HuH-7 (cell line): Measurements from ENCODE around the gene SREBF1.
"Not testable (repeated sequence)": the region's sequence is repeated elsewhere in the genome, so short reads cannot be mapped to it uniquely, and the experiment has no call there.

ENCODE experiments used
- DNase-seq: peaks from one replicate; pipeline ENCODE4 v3.0.0; 2011; ENCODE audit warnings: low spot score

The SREBF1 gene

DNA sequence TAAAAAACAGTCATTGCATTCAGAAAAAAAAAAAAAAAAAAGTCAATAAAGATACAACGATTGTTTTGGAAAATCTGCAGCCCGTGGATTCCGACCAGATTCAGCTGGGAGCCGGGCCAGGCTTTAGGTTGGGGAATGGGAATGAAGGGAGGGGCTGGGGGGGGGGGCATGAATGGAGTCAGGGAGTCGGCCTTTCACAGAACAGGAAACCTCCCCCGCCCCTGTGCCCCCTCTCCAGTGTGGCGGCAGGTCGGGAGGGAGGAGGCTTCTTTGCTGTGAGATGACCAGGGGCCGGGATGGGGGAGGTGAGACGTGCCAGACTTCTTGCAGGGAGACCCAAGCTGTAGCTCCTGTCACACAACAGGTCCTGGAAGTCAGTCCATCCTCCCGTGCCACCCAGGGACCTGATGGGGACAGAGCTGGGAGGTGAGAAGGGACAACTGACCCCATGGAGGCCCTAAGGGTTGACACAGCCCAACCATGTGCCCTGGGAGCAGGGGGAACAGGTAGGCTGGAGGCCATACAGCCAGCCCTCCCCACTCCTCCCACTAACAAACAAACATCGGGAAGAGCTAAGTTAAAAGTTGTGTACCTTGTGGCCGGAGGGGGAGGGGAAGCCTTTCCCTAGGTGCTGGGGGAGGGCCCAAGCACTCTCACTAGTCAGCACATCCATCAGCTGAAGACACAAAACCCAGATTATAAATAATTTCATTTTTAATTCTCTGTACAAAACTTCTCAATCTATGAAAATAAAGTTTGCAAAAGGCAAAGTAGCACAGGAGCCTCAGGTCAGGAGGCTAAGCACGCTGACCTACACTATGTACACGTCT lies 25.2 kb downstream of the SREBF1 start:
- peak; percentile 92 for DNase-seq

- no peak for DNase-seq
Measured at GRCh38 chr17:17810895-17811248, 25.9 kb downstream of the SREBF1 start.

DNA sequence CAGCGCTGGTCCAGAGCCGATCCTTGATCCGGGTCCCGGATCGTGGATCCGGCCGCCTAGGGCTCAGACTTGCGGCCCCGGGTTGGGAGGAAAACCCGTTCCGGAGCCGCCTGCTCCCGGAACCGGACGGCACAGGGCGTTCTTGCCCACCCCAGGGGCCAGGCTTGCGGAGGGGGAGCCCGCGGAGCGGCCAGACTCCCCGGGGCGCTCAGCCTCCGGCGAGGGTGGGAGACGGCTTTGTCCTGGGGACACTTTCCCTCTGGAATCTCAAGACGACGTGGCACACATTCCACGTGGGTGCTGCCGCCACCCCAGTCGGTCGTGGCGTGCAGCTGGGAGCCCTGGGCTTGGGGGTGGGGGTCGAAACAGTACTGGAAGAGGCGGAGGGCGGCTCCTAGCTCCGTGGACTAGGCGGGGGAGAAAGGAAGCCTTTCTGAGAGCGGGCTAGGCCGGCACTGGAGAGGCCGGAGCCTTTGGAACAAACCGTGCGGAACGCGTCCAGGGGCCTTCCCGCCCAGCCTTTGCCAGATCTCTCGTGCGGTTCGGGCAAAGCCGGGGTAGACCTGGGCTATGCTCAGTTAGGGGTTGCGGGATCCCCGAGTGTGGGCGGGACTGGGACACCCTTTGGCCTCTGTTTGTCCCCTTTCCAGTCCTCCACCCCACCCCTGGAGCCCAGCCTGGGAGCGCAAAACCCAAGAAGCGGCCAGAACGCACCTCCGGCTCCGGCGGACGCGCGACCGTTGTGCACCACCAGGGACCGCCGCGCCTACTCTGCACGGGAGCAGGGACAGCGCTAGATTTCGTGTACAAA lies 26.5 kb downstream of the SREBF1 start:
- DNase-seq, result no peak

- no peak for DNase-seq
Measured at GRCh38 chr17:17809531-17810083, 27.2 kb downstream of the SREBF1 start.

DNA sequence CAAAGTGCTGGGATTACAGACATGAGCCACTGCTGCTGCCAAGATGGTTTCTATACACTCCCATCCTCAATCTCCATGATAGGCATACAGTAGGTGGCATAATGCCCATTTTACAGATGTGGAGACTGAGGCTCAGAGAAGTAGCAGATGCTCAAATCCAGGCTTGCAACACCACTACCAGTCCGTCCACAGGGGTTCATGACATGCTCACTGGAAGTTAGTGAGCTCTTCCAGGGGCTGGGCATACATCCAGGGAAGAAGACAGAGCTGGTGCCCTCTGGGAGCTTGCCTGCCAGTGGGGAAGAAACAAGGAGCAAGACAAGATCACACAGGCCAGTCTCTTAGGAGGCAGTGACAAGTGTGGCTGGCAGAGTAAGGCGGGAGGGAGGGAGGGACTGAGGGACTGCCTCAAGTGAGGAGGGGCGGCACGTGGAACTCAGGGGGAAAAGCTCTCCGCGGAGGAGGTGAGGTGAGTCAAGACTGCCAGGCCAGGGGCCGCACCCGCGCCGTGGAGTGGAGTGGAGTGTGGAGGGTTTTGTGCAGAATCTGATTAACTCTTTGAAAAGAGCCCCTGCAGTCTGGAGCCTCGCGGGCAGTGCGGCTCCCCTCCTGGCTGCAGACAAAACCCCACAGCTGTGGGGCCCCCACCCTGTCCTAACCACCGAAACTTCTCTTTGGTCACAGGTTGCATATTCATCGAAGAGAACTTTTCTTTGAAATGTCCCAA lies 27.9 kb downstream of the SREBF1 start:
- DNase-seq, result no peak

DNA sequence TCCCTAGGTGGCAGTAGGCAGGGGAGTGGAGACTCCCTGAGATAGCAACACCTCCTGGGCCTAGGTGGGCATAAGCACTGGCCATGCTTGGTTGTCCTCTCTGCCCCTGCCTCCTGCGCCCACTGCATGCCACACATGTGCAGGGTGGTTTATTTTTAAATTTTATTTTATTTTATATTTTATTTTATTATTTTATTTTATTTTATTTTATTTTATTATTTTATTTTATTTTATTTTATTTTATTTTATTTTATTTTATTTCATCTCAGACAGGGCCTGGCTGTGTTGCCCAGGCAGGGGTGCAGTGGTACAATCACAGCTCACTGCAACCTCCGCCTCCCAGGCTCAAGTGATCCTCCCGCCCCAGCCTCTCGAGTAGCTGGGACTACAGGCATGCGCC lies 28.6 kb downstream of the SREBF1 start:
- DNase-seq, result not testable (repeated sequence)

DNA sequence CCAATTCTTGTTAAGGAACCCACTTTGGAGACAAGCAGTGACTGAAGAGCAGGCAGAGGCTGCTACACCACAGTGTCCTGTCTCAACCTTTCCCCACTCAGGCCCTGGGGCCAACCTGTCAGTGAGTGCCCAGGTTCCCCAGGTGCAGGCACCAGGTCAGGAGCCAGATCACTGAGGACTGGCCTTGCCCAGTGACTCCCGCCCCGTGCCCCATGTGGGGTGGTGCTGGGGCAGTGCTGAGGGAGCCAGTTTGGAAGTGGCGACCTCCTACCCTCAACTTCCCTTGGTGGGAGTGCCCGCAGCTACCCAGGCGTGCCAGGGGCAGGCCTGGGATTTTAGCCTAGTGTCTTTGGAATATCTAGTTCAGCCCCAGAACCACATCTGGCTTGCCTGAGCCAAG lies 29.3 kb downstream of the SREBF1 start:
- DNase-seq, result no peak

- DNase-seq, result no peak
Measured at GRCh38 chr17:17806611-17807274, 30.0 kb downstream of the SREBF1 start.

- no peak for DNase-seq
Measured at GRCh38 chr17:17806035-17806434, 30.8 kb downstream of the SREBF1 start.

DNA sequence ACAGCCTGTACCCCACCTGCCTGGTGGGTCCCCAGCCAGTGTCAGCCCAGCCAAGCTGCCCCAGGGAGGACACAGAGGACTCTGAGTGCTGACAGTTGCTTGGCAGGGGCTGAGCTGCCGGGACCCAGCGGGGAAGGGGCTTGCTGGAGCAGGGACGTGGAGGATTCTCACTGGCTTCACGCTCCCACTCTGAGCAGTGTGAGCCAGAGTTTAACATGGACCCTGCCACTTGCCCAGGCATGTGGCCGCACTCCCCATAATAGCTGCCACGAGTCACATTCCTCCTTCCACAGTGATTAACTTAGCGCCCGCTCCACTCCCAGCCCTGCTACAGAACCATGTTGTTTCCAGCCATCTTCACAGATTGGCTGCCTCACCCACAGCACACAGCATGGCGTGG lies 31.2 kb downstream of the SREBF1 start:
- no peak for DNase-seq

DNA sequence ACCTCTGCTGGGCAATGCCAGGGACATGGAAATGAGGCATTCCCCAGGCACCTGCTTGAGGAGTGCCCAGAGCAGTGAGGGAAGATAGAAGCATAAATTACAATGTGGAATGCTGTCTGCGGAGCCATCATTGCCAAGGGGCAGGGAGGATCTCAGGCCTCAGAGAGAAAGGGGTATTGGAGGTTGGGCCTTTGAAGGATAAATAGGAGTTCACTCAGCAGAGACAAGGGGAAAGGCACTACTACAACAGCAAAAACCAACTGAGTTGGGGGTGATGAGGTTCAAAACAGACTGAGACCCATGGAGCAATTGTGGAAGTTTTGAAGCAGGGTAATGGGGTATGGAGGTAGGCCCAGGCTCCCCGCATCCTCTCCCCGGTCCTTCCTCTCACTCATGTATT lies 32.8 kb downstream of the SREBF1 start:
- no peak for DNase-seq

DNA sequence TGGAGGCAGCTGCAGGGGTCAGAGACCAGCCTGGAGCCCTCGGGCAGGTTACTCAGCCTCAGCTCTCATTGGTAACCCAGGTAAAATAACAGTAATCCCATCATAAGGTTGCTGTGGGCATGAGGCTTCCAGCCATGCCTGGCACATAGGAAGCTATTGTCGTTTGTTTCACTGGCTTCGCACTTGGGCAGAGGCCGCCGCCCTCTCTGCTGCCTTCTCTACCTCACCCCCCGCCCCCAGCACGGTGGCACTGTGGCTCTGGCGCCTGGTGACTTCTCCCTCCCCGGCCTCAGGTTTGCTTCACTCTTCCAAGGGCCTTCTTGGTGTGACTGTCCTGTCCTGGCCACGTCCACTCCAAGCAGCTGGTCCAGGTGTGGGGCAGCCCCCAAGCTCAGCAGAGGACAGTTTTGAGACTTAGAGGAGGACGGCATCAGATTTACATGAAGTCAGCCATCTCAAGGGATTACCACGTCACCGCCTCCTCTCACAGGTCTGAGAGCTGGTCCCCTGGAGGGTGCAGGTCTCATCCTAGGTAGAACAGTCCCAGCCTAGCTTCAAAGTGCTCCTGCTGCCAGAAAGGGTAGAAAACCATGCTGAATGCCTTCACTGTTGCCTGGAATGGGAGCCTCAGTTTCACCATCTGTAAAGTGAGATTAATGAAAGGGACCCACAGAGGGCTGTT lies 34.8 kb downstream of the SREBF1 start:
- DNase-seq, result no peak

- no peak for DNase-seq
Measured at GRCh38 chr17:17800504-17801021, 36.2 kb downstream of the SREBF1 start.

GRCh38 chr17:17798573-17799255 lies 38.1 kb downstream of the SREBF1 start:
- no peak for DNase-seq

DNA sequence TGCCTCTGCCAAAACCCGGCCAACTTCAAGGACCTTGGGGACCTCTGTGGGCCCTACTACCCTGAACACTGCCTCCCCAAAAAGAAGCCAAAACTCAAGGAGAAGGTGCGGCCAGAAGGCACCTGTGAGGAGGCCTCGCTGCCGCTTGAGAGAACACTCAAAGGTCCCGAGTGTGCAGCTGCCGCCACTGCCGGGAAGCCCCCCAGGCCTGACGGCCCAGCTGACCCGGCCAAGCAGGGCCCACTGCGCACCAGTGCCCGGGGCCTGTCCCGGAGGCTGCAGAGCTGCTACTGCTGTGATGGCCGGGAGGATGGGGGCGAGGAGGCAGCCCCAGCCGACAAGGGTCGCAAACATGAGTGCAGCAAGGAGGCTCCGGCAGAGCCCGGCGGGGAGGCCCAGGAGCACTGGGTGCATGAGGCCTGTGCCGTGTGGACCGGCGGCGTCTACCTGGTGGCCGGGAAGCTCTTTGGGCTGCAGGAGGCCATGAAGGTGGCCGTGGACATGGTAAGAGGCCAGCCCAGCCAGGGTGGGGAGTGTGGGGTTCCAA lies 38.7 kb downstream of the SREBF1 start:
- no peak for DNase-seq

DNA sequence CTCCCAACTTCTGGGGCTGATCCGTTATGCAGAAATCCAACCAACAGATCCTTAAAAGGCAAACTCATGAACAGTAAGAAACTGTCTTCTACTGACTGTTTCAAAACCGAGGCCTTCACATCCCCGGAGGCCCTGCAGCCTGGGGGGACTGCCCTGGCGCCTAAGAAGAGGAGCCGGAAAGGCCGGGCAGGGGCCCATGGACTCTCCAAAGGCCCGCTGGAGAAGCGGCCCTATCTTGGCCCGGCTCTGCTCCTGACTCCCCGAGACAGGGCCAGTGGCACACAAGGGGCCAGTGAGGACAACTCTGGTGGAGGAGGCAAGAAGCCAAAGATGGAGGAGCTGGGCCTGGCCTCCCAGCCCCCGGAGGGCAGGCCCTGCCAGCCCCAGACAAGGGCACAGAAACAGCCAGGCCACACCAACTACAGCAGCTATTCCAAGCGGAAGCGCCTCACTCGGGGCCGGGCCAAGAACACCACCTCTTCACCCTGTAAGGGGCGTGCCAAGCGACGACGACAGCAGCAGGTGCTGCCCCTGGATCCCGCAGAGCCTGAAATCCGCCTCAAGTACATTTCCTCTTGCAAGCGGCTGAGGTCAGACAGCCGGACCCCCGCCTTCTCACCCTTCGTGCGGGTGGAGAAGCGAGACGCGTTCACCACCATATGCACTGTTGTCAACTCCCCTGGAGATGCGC lies 39.5 kb downstream of the SREBF1 start:
- no peak for DNase-seq

DNA sequence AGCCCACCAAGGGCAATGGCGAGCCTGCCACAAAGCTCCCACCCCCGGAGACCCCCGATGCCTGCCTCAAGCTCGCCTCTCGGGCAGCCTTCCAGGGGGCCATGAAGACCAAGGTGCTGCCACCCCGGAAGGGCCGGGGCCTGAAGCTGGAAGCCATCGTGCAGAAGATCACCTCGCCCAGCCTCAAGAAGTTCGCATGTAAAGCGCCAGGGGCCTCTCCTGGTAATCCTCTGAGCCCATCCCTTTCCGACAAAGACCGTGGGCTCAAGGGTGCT lies 40.1 kb downstream of the SREBF1 start:
- no peak for DNase-seq

DNA sequence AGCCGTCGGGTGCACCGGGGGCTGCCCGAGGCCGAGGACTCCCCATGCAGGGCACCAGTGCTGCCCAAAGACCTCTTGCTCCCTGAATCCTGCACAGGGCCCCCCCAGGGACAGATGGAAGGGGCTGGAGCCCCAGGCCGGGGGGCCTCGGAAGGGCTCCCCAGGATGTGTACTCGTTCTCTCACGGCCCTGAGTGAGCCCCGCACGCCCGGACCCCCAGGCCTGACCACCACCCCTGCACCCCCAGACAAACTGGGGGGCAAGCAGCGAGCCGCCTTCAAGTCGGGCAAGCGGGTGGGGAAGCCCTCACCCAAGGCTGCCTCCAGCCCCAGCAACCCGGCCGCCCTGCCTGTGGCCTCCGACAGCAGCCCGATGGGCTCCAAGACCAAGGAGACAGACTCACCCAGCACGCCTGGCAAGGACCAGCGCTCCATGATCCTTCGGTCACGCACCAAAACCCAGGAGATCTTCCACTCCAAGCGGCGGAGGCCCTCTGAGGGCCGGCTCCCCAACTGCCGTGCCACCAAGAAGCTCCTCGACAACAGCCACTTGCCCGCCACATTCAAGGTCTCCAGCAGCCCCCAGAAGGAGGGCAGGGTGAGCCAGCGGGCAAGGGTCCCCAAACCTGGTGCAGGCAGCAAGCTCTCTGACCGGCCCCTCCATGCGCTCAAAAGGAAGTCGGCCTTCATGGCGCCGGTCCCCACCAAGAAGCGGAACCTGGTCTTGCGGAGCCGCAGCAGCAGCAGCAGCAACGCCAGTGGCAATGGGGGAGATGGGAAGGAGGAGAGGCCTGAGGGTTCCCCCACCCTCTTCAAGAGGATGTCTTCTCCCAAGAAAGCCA lies 40.6 kb downstream of the SREBF1 start:
- DNase-seq, result no peak

- no peak for DNase-seq
Measured at GRCh38 chr17:17795296-17795695, 41.5 kb downstream of the SREBF1 start.
